Endothelial cell of umbilical vein (primary cell): Measurements from ENCODE around the gene OSBPL1A. TPM values are rescaled to one million over a fixed set of nuclear protein-coding genes. Genes with fewer than 3 reads are reported as not detected.

Experiments
- BruUV-seq: library from RNA; stranded (reverse); fragments of 400-500 nt; replicated peaks from 2 replicates; lab custom pipeline; 2021; lab: Mats Ljungman, UMichigan
- CTCF ChIA-PET: fragments of 300-600, 350-600 bp; sonication (Branson Sonifier 250); formaldehyde crosslinking; loops from one replicate; lab custom pipeline; 2021; ENCODE audit warnings: antibody characterized with exemption, inconsistent platforms; lab: Charles Lee
- POLR2A ChIA-PET: fragments of 300-600, 350-600 bp; sonication (Branson Sonifier 250); formaldehyde crosslinking; loops from one replicate; lab custom pipeline; 2021; ENCODE audit warnings: antibody characterized with exemption, inconsistent platforms; lab: Charles Lee
- DNase-seq: peaks from one replicate; pipeline ENCODE4 v3.0.0-alpha.2; 2011; ENCODE audit warnings: low read depth, low spot score
- FAIRE-seq: peaks from 2 replicates; lab custom pipeline; 2011; peaks lifted over from hg19 to GRCh38; lab: Jason Lieb, UNC
- H2AFZ ChIP-seq: 2 replicates; pipeline ENCODE4 v1.6.0; 2012; ENCODE audit warnings: low read depth, low read length, control low read depth, inconsistent platforms
- H3K27ac ChIP-seq: 2 replicates; pipeline ENCODE4 v1.5.1; 2011; ENCODE audit warnings: low read depth, mild to moderate bottlenecking, control low read depth, low read length, moderate library complexity; ENCODE audit not compliant: insufficient read depth
- H3K27me3 ChIP-seq, 2 experiments: 2 replicates each; pipeline versions ENCODE4 v1.6.0 to v1.6.1; 2011; ENCODE audit warnings: low read length in 2 of 2, mixed read lengths in 1 of 2; ENCODE audit not compliant: control insufficient read depth in 2 of 2, insufficient read depth in 2 of 2
- H3K36me3 ChIP-seq, 2 experiments: 2 replicates in 1 of 2; 3 replicates in 1 of 2; pipeline ENCODE4 v1.5.1; 2011; ENCODE audit warnings: low read length in 2 of 2, mild to moderate bottlenecking in 1 of 2, moderate library complexity in 1 of 2; ENCODE audit not compliant: control insufficient read depth in 2 of 2, insufficient read depth in 2 of 2; ENCODE audit errors: extremely low read depth in 1 of 2
- H3K4me1 ChIP-seq: 3 replicates; pipeline ENCODE4 v1.5.1; 2011; ENCODE audit warnings: mild to moderate bottlenecking, low read length; ENCODE audit not compliant: control insufficient read depth, insufficient read depth; ENCODE audit errors: extremely low read depth
- H3K4me2 ChIP-seq: 2 replicates; pipeline ENCODE4 v1.6.1; 2011; ENCODE audit warnings: low read length, control low read depth, mixed read lengths; ENCODE audit not compliant: insufficient read depth
- H3K4me3 ChIP-seq, 3 experiments: fragments of 200-600 bp in 1 of 3; sonication (generic), shearing (Covaris generic) in 1 of 3; replicated peaks in 1 of 3; 2 replicates each; pipeline ENCODE4 v1.5.1; 2011 to 2016; ENCODE audit warnings: control low read depth in 3 of 3, low read length in 3 of 3, mild to moderate bottlenecking in 2 of 3, inconsistent platforms in 1 of 3, low read depth in 1 of 3, moderate library complexity in 1 of 3; ENCODE audit not compliant: insufficient read depth in 1 of 3
- H3K79me2 ChIP-seq: 2 replicates; pipeline ENCODE4 v1.6.0; 2012; ENCODE audit warnings: low read length, inconsistent platforms; ENCODE audit not compliant: control insufficient read depth, insufficient read depth
- H3K9ac ChIP-seq: replicated peaks from 2 replicates; pipeline ENCODE3; 2011; ENCODE audit warnings: low read length, control low read depth; ENCODE audit not compliant: insufficient read depth; ENCODE audit errors: extremely low read depth
- H3K9me1 ChIP-seq: replicated peaks from 3 replicates; pipeline ENCODE4 v1.6.0; 2011; ENCODE audit warnings: mild to moderate bottlenecking, low read length; ENCODE audit not compliant: control insufficient read depth, insufficient read depth; ENCODE audit errors: extremely low read depth
- H3K9me3 ChIP-seq: replicated peaks from 2 replicates; pipeline ENCODE4 v1.5.1; 2012; ENCODE audit warnings: low read length, inconsistent platforms; ENCODE audit not compliant: control insufficient read depth, insufficient read depth
- H4K20me1 ChIP-seq: replicated peaks from 2 replicates; pipeline ENCODE3; 2011; ENCODE audit warnings: mild to moderate bottlenecking, low read length; ENCODE audit not compliant: control insufficient read depth, insufficient read depth; ENCODE audit errors: extremely low read depth
- EZH2 ChIP-seq: IDR thresholded peaks from 2 replicates; pipeline ENCODE4 v1.6.1; 2012; ENCODE audit warnings: borderline replicate concordance, low read depth, mild to moderate bottlenecking, moderate library complexity, low read length, inconsistent platforms; ENCODE audit not compliant: severe bottlenecking
- FOS ChIP-seq: IDR thresholded peaks from 2 replicates; pipeline ENCODE4 v1.6.1; 2011; ENCODE audit warnings: mild to moderate bottlenecking, low read length, moderate library complexity, borderline replicate concordance; ENCODE audit not compliant: insufficient read depth
- GATA2 ChIP-seq: IDR thresholded peaks from 2 replicates; pipeline ENCODE4 v1.7.0; 2011; ENCODE audit warnings: low read depth, mild to moderate bottlenecking, moderate library complexity, mixed read lengths, low read length; ENCODE audit not compliant: insufficient read length, insufficient read depth
- JUN ChIP-seq: IDR thresholded peaks from 2 replicates; pipeline ENCODE4 v1.6.1; 2011; ENCODE audit warnings: borderline replicate concordance, low read depth; ENCODE audit not compliant: insufficient read length, insufficient read depth
- MYC ChIP-seq: IDR thresholded peaks from one replicate; pipeline ENCODE4 v1.6.1; 2011; ENCODE audit warnings: mild to moderate bottlenecking, low read depth, low read length
- POLR2A ChIP-seq: IDR thresholded peaks from 2 replicates; pipeline ENCODE4 v1.6.1; 2012; ENCODE audit warnings: low read depth, mild to moderate bottlenecking, control low read depth, low read length
- POLR2AphosphoS5 ChIP-seq: IDR thresholded peaks from 2 replicates; pipeline ENCODE4 v1.6.1; 2012; ENCODE audit warnings: low read depth, mild to moderate bottlenecking, control low read depth, low read length, moderate library complexity; ENCODE audit not compliant: insufficient read depth
- dilution Hi-C: fragments of 300-500 bp; cut with MboI; formaldehyde crosslinking; loops from one replicate; pipeline ENCODE4 v1.15.0; 2019; ENCODE audit warnings: low sequenced_read_pairs; ENCODE audit not compliant: extremely low pct_ligation_motif_present
- intact Hi-C: fragments of 100-400 bp; cut with micrococcal nuclease; formaldehyde crosslinking; loops from one replicate; pipeline ENCODE4 v1.10.0; 2022
- polyA plus RNA-seq, 4 experiments: library from polyadenylated mRNA; depleted of rRNA in 3 of 4; stranded (reverse) in 3 of 4; unstranded in 1 of 4; fragments of >200 nt; gene quantifications; 2 replicates each; pipeline versions ENCODE4 v1.2.1 to v1.2.3, GENCODE V29; 2011 to 2012; ENCODE audit warnings: missing spikeins in 1 of 4
- total RNA-seq: library from RNA; stranded (reverse); gene quantifications from 2 replicates; pipeline ENCODE4 v1.2.3, GENCODE V29; 2021
- TF ChIP-seq, protein P1 (sequence below): IDR thresholded peaks from 2 replicates; pipeline ENCODE4 v1.6.1; 2011; ENCODE audit not compliant: insufficient read depth, insufficient read length

OSBPL1A gene
- total and polyA plus RNA-seq, 2 donors (not counting 3 experiments of a cell fraction or from before 2014, with no cell fraction given), result 6.4 to 16.5 TPM

DNA sequence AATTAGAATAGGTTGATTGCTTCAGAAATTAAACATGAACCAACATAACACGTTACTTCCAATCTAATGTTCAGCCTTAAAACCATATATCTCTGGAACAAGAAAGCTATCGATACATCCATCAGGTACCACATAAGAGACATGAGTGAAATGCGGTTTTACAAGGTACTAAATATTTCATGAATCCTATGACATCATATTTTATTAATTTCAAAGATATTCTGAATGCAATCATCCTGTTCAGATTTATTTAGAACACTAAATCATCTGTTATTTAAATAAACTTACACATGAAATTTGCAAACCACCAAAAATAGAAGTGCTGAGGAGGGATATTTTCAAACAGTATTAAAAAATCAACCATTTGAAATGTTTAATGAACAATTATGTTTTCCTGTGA lies 119.0 kb downstream of the OSBPL1A start:
- Histone ChIP-seq H3K9me3 (no peaks in the 10 kb centered on the region), H3K27me3 (no peaks in the 10 kb centered on the region), H3K36me3 (no peaks in the 10 kb centered on the region), H4K20me1 (no peaks in the 10 kb centered on the region), H3K9me1 (no peaks in the 10 kb centered on the region), H3K4me1 (no peaks in the 10 kb centered on the region), H3K4me2 (no peak overlapping the region), H3K27ac (no peak overlapping the region), H3K9ac (no peak overlapping the region), H3K79me2 (no peaks in the 10 kb centered on the region), H2AFZ (no peak overlapping the region), H3K4me3 (no peak overlapping the region)
- no peak for DNase-seq
- BruUV-seq, result no TSS peak
- CTCF ChIA-PET, result no interaction called here
- intact Hi-C loops, result no loop called here
- POLR2A ChIA-PET, result no interaction called here
- FAIRE-seq, result no peak
- TF ChIP-seq EZH2 (no peak), MYC (no peak), FOS (no peak), GATA2 (no peak), POLR2AphosphoS5 (no peak), JUN (no peak), POLR2A (no peak)
- TF ChIP-seq, protein P1, sequence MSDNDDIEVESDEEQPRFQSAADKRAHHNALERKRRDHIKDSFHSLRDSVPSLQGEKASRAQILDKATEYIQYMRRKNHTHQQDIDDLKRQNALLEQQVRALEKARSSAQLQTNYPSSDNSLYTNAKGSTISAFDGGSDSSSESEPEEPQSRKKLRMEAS, result no peak
- dilution Hi-C loops, result no loop called here
